ENCODE measurements around the gene MAPK11.
"Not testable (repeated sequence)": the region's sequence is repeated elsewhere in the genome, so short reads cannot be mapped to it uniquely, and the experiment has no call there.

Gene MAPK11

DNA sequence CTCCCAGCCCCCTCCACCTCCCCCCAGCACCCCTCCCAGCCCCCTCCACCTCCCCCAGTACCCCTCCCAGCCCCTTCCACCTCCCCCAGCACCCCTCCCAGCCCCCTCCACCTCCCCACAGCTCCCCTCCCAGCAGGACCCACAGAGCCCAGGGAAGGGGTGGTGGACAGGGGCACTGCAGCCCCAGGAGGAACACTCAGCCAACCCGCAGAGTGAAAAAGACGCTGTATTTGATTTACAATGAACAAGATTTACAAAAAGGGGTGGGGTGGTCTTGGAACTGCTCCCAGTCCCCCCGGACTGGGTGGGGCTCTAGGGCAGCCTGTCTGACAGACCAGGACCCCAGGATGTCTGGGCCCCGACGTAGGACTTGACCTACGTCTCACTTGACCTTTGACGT lies 4.6 kb upstream of the MAPK11 start:
- Mint-ChIP-seq H3K36me3 (ENCODE audit: low read depth) (peaks cover 36% of the 10 kb centered on the region), H3K27me3 (ENCODE audit: low read depth, poor library complexity) (peaks cover 14% of the 10 kb centered on the region), H3K9me3 (no peaks in the 10 kb centered on the region), H3K4me3 (no peak overlapping the region), H3K27ac (no peak overlapping the region), H3K4me1 (peaks cover 25% of the 10 kb centered on the region)
- TF ChIP-seq, protein P1, sequence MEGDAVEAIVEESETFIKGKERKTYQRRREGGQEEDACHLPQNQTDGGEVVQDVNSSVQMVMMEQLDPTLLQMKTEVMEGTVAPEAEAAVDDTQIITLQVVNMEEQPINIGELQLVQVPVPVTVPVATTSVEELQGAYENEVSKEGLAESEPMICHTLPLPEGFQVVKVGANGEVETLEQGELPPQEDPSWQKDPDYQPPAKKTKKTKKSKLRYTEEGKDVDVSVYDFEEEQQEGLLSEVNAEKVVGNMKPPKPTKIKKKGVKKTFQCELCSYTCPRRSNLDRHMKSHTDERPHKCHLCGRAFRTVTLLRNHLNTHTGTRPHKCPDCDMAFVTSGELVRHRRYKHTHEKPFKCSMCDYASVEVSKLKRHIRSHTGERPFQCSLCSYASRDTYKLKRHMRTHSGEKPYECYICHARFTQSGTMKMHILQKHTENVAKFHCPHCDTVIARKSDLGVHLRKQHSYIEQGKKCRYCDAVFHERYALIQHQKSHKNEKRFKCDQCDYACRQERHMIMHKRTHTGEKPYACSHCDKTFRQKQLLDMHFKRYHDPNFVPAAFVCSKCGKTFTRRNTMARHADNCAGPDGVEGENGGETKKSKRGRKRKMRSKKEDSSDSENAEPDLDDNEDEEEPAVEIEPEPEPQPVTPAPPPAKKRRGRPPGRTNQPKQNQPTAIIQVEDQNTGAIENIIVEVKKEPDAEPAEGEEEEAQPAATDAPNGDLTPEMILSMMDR (IDR thresholded peaks at IDR 0.05): no peak
- no peak for DNase-seq

DNA sequence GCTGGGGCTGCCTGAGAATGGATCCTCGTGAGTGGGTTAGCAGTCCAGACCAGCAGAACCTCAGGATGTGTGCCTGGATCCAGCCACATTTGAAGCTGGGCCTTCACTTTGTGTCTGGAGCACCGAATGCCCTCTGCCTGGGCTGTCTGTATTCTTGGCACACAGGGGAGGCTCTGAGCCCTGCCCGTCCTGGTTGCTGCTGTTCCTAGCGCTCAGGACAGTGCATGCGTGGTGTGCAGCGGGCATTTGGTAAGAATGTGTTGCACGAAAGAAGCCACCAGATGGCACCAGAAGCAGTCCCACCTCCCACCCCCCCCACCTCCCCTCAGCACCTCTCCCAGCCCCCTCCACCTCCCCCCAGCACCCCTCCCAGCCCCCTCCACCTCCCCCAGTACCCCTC lies 4.1 kb upstream of the MAPK11 start:
- Mint-ChIP-seq H3K27me3 (ENCODE audit: low read depth, poor library complexity) (peaks cover 18% of the 10 kb centered on the region), H3K4me1 (peaks cover 25% of the 10 kb centered on the region), H3K27ac (no peak overlapping the region), H3K9me3 (no peaks in the 10 kb centered on the region), H3K4me3 (no peak overlapping the region), H3K36me3 (ENCODE audit: low read depth) (peaks cover 34% of the 10 kb centered on the region)
- peak; percentile 47 for DNase-seq
- TF ChIP-seq, protein P1 (IDR thresholded peaks at IDR 0.05): peak; percentile 12

DNA sequence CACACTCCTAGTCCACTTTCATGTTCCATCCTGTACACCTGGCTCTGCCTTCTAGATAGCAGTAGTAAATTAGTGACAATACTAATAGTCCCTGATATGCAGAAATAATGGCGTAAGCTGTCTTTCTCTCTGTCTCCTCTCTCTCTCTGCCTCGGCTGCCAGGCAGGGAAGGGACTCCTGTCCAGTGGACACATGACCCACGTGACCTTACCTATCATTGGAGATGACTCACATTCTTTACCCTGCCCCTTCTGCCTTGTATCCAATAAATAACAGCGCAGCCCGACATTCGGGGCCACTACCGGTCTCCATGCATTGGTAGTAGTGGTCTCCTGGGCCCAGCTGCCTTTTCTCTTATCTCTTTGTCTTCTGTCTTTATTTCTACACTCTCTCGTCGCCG lies 3.6 kb upstream of the MAPK11 start:
- not testable (repeated sequence) for DNase-seq, H3K9me3 Mint-ChIP-seq, H3K27ac Mint-ChIP-seq
- H3K36me3 Mint-ChIP-seq (ENCODE audit: low read depth): peaks cover 28% of the 10 kb centered on the region
- peaks cover 25% of the 10 kb centered on the region for H3K4me1 Mint-ChIP-seq
- peak overlapping the region; percentile 4 for H3K4me3 Mint-ChIP-seq
- peaks cover 24% of the 10 kb centered on the region for H3K27me3 Mint-ChIP-seq (ENCODE audit: low read depth, poor library complexity)

DNA sequence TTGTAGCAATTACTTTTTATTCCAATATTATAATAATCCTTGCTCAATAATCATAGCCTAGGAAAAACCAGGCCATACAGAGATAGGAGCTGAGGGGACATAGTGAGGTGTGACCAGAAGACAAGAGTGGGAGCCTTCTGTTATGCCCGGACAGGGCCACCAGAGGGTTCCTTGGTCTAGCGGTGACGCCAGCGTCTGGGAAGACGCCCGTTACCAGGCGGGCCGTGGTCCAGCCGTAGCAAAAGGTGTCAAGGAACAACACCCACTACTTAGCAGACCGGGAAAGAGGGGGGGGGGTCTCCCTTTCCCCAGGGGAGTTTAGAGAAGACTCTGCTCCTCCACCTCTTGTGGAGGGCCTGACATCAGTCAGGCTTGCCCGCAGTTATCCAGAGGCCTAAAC lies 3.2 kb upstream of the MAPK11 start:
- Mint-ChIP-seq H3K27me3 (ENCODE audit: low read depth, poor library complexity) (peaks cover 28% of the 10 kb centered on the region), H3K4me1 (peaks cover 25% of the 10 kb centered on the region), H3K36me3 (ENCODE audit: low read depth) (peaks cover 28% of the 10 kb centered on the region)
- TF ChIP-seq, protein P1 (IDR thresholded peaks at IDR 0.05): peak; percentile 20
- not testable (repeated sequence) for H3K4me3 Mint-ChIP-seq, H3K9me3 Mint-ChIP-seq, H3K27ac Mint-ChIP-seq, DNase-seq

DNA sequence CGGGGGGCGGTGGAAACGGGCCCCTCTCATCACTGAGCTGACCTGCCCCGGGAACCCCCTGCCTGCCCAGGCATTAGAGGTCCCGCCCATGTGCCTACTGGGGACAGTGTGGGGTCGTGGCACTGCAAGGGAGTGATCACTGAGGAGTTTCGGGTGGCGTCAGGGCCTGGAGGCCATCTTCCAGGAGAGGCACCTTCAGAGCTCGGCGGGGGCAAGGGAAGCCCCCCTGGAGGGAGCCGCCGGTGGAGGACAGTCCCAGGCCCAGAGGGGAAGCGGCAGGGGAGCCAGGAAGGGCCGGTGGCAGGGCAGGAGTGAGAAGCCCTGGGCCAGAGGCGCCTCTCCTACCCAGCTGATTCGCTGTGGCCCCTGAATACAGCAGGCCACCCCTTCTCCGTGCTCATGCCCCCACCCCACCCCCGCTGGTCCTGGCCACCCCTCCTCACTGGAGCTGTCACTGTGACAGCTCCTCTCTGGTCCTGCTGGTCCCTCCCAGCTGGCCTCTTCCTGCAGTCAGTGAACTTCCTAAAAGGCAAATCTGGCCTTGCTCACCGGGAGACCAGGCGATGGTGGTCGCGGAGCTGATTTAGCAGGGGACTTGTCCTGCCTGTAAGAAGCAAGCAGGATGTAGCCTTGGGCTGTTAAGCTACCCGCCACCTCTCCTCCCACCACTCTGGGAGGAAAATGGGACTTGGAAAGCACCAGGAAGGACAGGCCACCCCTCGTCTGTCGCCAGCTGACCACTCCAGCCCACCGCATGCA lies 2.0 kb upstream of the MAPK11 start:
- Mint-ChIP-seq H3K4me1 (peaks cover 25% of the 10 kb centered on the region), H3K36me3 (ENCODE audit: low read depth) (peaks cover 21% of the 10 kb centered on the region), H3K27me3 (ENCODE audit: low read depth, poor library complexity) (peaks cover 37% of the 10 kb centered on the region), H3K9me3 (no peaks in the 10 kb centered on the region), H3K27ac (no peak overlapping the region), H3K4me3 (no peak overlapping the region)
- no peak for DNase-seq
- TF ChIP-seq, protein P1 (IDR thresholded peaks at IDR 0.05): no peak

DNA sequence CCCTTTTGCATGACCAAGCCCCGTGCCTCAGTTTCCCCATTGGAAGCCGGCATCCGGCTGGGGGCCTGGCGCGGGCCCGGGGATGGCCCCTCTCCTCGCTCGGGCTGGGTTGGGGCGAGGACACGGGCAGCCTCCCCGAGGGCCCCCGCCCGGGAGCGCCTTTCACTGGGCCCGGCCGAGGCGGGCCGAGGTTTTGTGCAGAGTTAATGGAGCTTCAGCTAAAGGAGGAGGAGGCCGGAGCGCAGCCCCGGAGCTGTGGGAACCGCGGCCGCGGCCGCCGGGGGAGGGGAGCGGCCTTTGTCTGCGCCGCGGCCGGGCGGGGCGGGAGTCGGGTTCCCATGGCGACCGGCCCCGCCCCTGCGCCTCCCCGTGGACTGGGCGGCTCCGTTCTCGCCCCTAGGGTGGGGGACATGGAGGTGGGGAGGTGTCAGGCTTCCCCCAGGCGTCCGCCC lies 1.4 kb upstream of the MAPK11 start:
- Mint-ChIP-seq H3K27ac (no peak overlapping the region), H3K36me3 (ENCODE audit: low read depth) (peaks cover 14% of the 10 kb centered on the region), H3K9me3 (no peaks in the 10 kb centered on the region), H3K4me1 (peaks cover 25% of the 10 kb centered on the region), H3K4me3 (no peak overlapping the region), H3K27me3 (ENCODE audit: low read depth, poor library complexity) (peaks cover 37% of the 10 kb centered on the region)
- TF ChIP-seq, protein P1 (IDR thresholded peaks at IDR 0.05): no peak
- DNase-seq: peak; percentile 88

Measured in nephron progenitor cell (in vitro differentiated cells).